Type B pancreatic cell (in vitro differentiated cells): ENCODE data around the gene ATXN10. TPM values are rescaled to one million over a fixed set of nuclear protein-coding genes. Genes with fewer than 3 reads are reported as not detected.

Source experiments
- DNase-seq: peaks from one replicate; pipeline ENCODE4 v3.0.0; 2021; ENCODE audit warnings: mixed read lengths; ENCODE audit not compliant: unreplicated experiment; ENCODE audit errors: extremely low spot score
- H3K27ac Mint-ChIP-seq: 2 replicates; pipeline ENCODE4 v1.8.0; 2021; ENCODE audit warnings: mild to moderate bottlenecking, mixed read lengths
- H3K27me3 Mint-ChIP-seq: 2 replicates; pipeline ENCODE4 v1.8.0; 2021; ENCODE audit warnings: mixed read lengths
- H3K36me3 Mint-ChIP-seq: 2 replicates; pipeline ENCODE4 v1.8.0; 2021; ENCODE audit warnings: mixed read lengths
- H3K4me1 Mint-ChIP-seq: one replicate; pipeline ENCODE4 v1.8.0; 2021; ENCODE audit warnings: mixed read lengths; ENCODE audit not compliant: unreplicated experiment
- H3K4me3 Mint-ChIP-seq: 2 replicates; pipeline ENCODE4 v1.8.0; 2021; ENCODE audit warnings: mild to moderate bottlenecking, mixed read lengths
- H3K9me3 Mint-ChIP-seq: 2 replicates; pipeline ENCODE4 v1.8.0; 2021; ENCODE audit warnings: mixed read lengths
- CTCF ChIP-seq: fragments of 200-600 bp; sonication (generic); conservative IDR thresholded peaks from 2 replicates; pipeline ENCODE4 v1.5.0; 2021; ENCODE audit warnings: antibody characterized with exemption, mild to moderate bottlenecking
- total RNA-seq: library from RNA; stranded (reverse); gene quantifications from 2 replicates; pipeline ENCODE4 v1.2.1, GENCODE V29; 2021; ENCODE audit warnings: low replicate concordance

The ATXN10 gene
- total RNA-seq, 1 donor from 2014 or later: 182 TPM

DNA sequence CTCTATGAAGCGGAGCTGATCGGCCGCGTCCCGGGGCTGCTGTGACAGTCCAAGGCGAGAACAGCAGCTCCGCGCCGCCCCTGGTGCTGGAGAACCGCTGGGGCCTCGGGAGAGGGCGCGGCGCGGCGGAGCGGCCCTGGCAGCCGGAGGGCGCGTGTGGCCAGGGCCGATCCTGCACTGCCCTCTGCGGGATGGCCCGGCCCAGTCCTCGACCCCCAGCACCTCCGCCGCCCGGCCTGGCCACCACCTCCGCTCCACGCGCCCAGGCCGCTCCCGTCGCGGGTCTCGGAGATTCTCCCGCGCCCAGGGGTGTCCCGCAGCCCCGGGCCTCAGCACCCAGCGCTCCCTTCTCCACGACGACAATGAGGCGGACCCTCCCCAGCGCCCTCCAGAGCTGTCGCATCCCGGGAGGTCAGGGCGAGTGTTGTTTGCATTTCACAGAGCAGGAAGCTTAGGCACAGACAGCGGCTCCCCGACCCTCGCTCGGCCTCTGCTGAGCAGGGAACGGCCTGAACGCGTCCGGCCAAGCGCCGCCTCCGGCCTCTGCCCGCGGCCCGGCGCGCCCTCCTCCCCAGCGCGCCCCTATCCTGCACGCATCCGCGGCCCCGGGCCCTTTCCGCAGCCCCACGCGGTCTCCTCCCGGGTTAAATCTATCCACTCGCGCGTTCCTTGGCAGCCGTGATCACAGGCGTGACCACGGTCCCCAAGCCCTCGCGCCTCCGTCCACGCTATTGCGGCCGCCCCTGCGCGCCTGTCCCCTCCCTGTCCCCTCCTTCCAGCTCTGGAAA is 195.7 kb downstream of the ATXN10 start:
- H3K27ac Mint-ChIP-seq: no peak overlapping the region
- H3K36me3 Mint-ChIP-seq: peaks cover 4% of the 10 kb centered on the region
- peak; percentile 76 for DNase-seq
- TF ChIP-seq CTCF: peak; percentile 62
- peaks cover 24% of the 10 kb centered on the region for H3K4me1 Mint-ChIP-seq
- peak overlapping the region; percentile 80 for H3K4me3 Mint-ChIP-seq
- no peaks in the 10 kb centered on the region for H3K9me3 Mint-ChIP-seq
- H3K27me3 Mint-ChIP-seq: peaks cover 51% of the 10 kb centered on the region

DNA sequence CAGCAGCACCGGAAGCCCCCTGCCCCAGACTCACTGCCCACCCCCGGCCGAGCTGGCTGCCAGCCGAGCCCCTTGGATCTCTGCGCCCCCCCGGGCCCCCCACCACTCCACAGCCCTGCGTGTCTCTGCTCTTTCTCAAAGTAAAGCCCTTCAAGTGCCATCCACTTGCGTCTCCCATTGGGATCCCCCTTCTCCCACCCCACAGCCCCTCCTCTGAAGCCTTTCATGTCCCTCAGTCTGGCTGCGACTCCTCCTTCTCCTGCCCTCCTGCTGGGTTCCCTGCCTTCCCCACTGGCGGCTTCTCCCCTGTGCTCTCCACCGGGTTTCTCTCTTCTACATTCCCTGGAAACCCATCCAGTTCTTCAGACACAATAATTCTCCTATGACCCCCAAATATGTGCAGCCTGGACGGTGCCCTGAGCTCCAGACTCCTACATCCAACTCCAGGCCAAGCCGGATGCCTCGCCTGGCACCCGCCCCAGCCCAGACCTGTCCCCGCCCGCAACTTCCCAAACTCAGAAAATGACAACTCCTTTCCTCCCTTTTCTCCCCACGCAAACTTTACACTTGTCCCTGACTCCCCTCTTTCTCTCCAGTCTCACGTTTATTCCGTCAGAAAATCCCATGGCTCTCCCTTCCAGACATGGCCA is 196.4 kb downstream of the ATXN10 start:
- H3K4me3 Mint-ChIP-seq: peak overlapping the region; percentile 80
- no peak overlapping the region for H3K27ac Mint-ChIP-seq
- peaks cover 4% of the 10 kb centered on the region for H3K9me3 Mint-ChIP-seq
- H3K36me3 Mint-ChIP-seq: peaks cover 4% of the 10 kb centered on the region
- TF ChIP-seq CTCF: no peak
- H3K27me3 Mint-ChIP-seq: peaks cover 51% of the 10 kb centered on the region
- H3K4me1 Mint-ChIP-seq: peaks cover 24% of the 10 kb centered on the region
- DNase-seq: no peak

DNA sequence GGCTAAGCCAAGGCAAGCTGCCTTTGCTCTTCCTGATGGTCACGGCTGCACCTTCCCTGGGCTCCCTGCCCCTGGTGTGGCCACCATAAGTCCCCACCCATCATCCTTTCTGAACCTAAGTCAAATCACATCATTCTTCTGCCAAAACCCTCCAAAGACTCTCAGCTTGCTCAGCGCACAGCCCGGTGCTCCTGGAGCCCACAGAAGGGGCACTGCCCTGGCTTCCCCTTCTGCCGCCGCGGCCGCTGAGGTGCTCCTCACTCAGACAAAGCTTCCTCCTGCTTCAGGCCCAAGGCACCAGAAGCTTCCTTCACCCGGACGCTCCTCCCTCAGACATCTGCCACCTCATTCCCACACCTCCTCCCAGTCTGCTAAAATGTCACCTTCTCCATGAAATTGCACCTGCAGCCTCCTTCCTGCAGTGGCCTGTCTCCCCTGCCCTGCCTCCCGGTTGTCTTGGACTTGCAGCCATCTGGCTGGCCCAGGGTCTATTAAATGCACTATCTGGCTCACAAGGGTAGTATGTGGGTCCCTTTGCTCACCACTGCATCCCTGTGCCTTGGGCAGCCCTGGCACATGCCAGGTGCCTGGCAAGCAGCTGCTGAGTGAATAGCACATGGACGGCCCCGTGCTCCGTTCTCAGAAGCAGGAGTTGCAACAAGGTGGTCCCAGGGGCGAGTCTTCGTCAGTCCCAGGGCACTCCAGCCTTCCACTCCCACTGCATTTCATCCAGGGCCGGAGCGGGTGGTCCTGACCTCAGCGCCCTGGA is 197.1 kb downstream of the ATXN10 start:
- Mint-ChIP-seq H3K36me3 (peaks cover 4% of the 10 kb centered on the region), H3K4me3 (peak overlapping the region; percentile 80), H3K27me3 (peaks cover 51% of the 10 kb centered on the region), H3K27ac (no peak overlapping the region), H3K9me3 (peaks cover 4% of the 10 kb centered on the region), H3K4me1 (peaks cover 24% of the 10 kb centered on the region)
- no peak for TF ChIP-seq CTCF
- DNase-seq: peak; percentile 61

DNA sequence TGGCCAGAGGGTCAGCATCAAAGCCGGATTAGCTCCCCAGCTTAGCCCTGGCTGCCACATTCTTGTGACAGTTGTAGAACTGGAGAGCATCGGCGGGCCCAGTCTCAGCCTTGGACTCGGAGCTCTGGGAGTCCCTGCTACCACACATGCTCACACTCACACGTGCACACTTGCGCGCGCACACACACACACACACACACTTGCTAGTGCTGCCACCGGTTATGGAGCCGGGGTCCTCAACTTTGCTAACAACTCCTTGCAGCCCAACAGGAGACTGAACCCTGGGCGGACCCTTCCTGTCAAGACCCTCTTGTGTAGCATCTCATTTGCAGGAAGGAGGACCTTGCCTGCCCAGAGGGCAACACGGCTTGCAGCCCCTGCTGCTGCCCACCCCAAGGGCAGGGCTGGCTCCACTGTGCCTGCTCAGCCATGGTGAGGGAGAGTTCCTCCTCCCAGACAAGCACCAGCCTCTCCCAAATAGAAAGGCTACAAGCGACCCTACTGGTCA is 197.8 kb downstream of the ATXN10 start:
- Mint-ChIP-seq H3K36me3 (peaks cover 4% of the 10 kb centered on the region), H3K4me1 (peaks cover 20% of the 10 kb centered on the region), H3K27me3 (peaks cover 47% of the 10 kb centered on the region), H3K4me3 (no peak overlapping the region), H3K9me3 (peaks cover 4% of the 10 kb centered on the region), H3K27ac (no peak overlapping the region)
- TF ChIP-seq CTCF: no peak
- peak; percentile 56 for DNase-seq

GRCh38 chr22:45870011-45870410 is 198.4 kb downstream of the ATXN10 start:
- Mint-ChIP-seq H3K36me3 (peaks cover 4% of the 10 kb centered on the region), H3K27ac (no peak overlapping the region), H3K4me1 (peaks cover 14% of the 10 kb centered on the region), H3K9me3 (peaks cover 4% of the 10 kb centered on the region), H3K27me3 (peaks cover 42% of the 10 kb centered on the region), H3K4me3 (no peak overlapping the region)
- no peak for DNase-seq
- TF ChIP-seq CTCF: no peak
